Stimulated activated CD4-positive, alpha-beta T cell treated with anti-CD3 and anti-CD28 coated beads, Interleukin-1b, Interleukin-23, amount 100 ng/mL, for 1 hour (primary cell): Measurements from ENCODE around the gene SPTBN2.
"Not testable (repeated sequence)": the region's sequence is repeated elsewhere in the genome, so short reads cannot be mapped to it uniquely, and the experiment has no call there.

Experiments used
- DNase-seq, 2 donors: peaks; one replicate each; pipeline ENCODE4 v3.0.0-alpha.2; 2020; ENCODE audit warnings: low read depth in 2 of 2

The SPTBN2 gene

GRCh38 chr11:66639814-66640340, 89.1 kb downstream of the SPTBN2 start:
- DNase-seq: not testable (repeated sequence)

- DNase-seq: no peak
Observed at GRCh38 chr11:66639066-66639813, 89.8 kb downstream of the SPTBN2 start.

GRCh38 chr11:66638177-66639065, 90.6 kb downstream of the SPTBN2 start, which contains the start of gene RBM4:
Gene RBM4 (plus strand): TSS chr11:66638703. CDS start chr11:66639712, 1,009 bp downstream.
- DNase-seq: peak; percentile 77 to 92

GRCh38 chr11:66637557-66638176, 91.3 kb downstream of the SPTBN2 start:
- no peak for DNase-seq

GRCh38 chr11:66636411-66636810, 92.6 kb downstream of the SPTBN2 start:
- no peak for DNase-seq
